Measurements from ENCODE around the gene INKA2. TPM values are rescaled to one million over a fixed set of nuclear protein-coding genes. Genes with fewer than 3 reads are reported as not detected.

Gene INKA2
- total RNA-seq, 1 donor from 2014 or later = 5.6 TPM

DNA sequence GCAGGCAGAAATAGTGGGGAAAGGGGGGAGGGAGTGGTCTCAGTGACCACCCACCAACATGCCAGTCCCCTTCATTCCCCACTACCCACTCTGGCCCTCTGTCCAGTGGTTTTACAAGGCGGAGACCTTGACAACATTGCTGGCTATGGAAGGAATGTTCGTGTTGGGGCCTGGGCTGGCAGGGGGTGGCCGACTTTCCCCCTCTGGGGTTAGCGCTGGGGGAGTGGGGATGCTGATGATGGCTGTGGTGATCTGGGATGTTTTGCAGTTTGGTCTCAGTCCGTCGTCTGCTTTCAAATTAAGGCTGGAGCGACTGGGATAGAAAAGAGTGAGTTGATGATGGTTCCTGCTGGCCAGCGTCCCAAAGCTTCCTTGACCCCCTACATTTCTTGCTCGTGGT is 36.8 kb upstream of the INKA2 start:
- H3K27me3 Mint-ChIP-seq (ENCODE audit: unreplicated experiment) = peaks cover 6% of the 10 kb centered on the region
- no peak overlapping the region for H3K27ac Mint-ChIP-seq (ENCODE audit: unreplicated experiment)
- no peak for DNase-seq (ENCODE audit: low spot score)
- H3K36me3 Mint-ChIP-seq (ENCODE audit: low read depth, unreplicated experiment) = no peaks in the 10 kb centered on the region
- no peaks in the 10 kb centered on the region for H3K9me3 Mint-ChIP-seq (ENCODE audit: unreplicated experiment)
- H3K4me3 Mint-ChIP-seq (ENCODE audit: unreplicated experiment) = no peak overlapping the region
- TF ChIP-seq, protein P1, sequence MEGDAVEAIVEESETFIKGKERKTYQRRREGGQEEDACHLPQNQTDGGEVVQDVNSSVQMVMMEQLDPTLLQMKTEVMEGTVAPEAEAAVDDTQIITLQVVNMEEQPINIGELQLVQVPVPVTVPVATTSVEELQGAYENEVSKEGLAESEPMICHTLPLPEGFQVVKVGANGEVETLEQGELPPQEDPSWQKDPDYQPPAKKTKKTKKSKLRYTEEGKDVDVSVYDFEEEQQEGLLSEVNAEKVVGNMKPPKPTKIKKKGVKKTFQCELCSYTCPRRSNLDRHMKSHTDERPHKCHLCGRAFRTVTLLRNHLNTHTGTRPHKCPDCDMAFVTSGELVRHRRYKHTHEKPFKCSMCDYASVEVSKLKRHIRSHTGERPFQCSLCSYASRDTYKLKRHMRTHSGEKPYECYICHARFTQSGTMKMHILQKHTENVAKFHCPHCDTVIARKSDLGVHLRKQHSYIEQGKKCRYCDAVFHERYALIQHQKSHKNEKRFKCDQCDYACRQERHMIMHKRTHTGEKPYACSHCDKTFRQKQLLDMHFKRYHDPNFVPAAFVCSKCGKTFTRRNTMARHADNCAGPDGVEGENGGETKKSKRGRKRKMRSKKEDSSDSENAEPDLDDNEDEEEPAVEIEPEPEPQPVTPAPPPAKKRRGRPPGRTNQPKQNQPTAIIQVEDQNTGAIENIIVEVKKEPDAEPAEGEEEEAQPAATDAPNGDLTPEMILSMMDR (IDR thresholded peaks at IDR 0.05; ENCODE audit: unreplicated experiment) = no peak
- no peaks in the 10 kb centered on the region for H3K4me1 Mint-ChIP-seq (ENCODE audit: unreplicated experiment)

DNA sequence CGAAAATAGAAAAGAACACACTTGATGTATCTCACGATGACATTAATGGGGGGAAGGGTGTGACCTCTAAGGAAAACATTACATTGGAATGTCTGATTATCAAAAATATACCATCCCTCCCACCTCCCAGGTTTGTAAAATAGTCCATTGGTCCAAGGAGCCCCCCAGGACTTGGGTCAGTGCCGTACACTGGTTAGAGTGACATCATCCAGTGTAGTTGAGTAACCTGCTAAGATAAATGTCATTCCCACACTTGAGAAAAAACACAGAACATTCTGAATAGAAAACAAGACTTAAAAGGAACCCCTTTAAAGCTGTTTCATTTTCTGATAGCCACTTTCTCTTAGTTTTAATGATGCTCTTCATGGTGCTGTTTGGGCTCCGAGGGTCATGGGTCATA is 31.7 kb upstream of the INKA2 start:
- H3K36me3 Mint-ChIP-seq (ENCODE audit: low read depth, unreplicated experiment) = no peaks in the 10 kb centered on the region
- H3K9me3 Mint-ChIP-seq (ENCODE audit: unreplicated experiment) = no peaks in the 10 kb centered on the region
- no peaks in the 10 kb centered on the region for H3K27me3 Mint-ChIP-seq (ENCODE audit: unreplicated experiment)
- no peaks in the 10 kb centered on the region for H3K4me1 Mint-ChIP-seq (ENCODE audit: unreplicated experiment)
- no peak for DNase-seq (ENCODE audit: low spot score)
- no peak overlapping the region for H3K27ac Mint-ChIP-seq (ENCODE audit: unreplicated experiment)
- TF ChIP-seq, protein P1 (IDR thresholded peaks at IDR 0.05; ENCODE audit: unreplicated experiment) = no peak
- no peak overlapping the region for H3K4me3 Mint-ChIP-seq (ENCODE audit: unreplicated experiment)

DNA sequence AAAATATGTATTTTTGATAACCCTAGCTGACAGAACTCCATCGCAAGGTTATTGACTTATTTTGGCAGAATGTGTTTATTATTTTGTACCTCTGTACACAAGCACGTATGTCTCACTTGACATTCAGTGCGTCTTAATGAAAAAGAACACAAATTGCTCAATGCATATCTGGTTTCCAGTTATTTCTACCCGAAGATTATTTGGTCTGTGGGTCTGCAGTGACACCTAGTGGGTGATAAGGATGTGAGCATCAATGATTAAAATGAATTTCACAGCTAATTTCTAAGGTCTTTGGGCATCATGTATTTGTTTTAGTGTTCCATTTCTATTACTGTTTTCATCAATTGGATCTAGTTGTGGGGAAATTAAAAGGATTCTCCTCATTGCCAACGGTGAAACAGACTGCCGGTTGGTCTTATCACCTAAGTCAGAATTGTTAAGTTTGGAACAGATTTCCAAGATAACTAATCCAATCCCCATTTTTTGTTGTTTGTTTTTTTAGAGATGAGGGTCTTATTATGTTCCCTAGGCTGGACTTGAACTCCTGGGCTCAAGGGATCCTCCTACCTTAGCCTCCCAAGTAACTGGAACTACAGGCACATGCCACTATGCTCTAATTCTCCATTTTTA is 30.4 kb upstream of the INKA2 start:
- no peak for DNase-seq (ENCODE audit: low spot score)
- Mint-ChIP-seq H3K27me3 (ENCODE audit: unreplicated experiment) (no peaks in the 10 kb centered on the region), H3K4me3 (ENCODE audit: unreplicated experiment) (no peak overlapping the region), H3K36me3 (ENCODE audit: low read depth, unreplicated experiment) (no peaks in the 10 kb centered on the region), H3K27ac (ENCODE audit: unreplicated experiment) (no peak overlapping the region), H3K9me3 (ENCODE audit: unreplicated experiment) (no peaks in the 10 kb centered on the region), H3K4me1 (ENCODE audit: unreplicated experiment) (no peaks in the 10 kb centered on the region)
- TF ChIP-seq, protein P1 (IDR thresholded peaks at IDR 0.05; ENCODE audit: unreplicated experiment) = peak; percentile 73

GRCh38 chr1:111768625-111769024 is 29.4 kb upstream of the INKA2 start:
- no peaks in the 10 kb centered on the region for H3K9me3 Mint-ChIP-seq (ENCODE audit: unreplicated experiment)
- H3K36me3 Mint-ChIP-seq (ENCODE audit: low read depth, unreplicated experiment) = no peaks in the 10 kb centered on the region
- no peak for DNase-seq (ENCODE audit: low spot score)
- H3K4me1 Mint-ChIP-seq (ENCODE audit: unreplicated experiment) = no peaks in the 10 kb centered on the region
- TF ChIP-seq, protein P1 (IDR thresholded peaks at IDR 0.05; ENCODE audit: unreplicated experiment) = no peak
- H3K27ac Mint-ChIP-seq (ENCODE audit: unreplicated experiment) = no peak overlapping the region
- H3K27me3 Mint-ChIP-seq (ENCODE audit: unreplicated experiment) = no peaks in the 10 kb centered on the region
- H3K4me3 Mint-ChIP-seq (ENCODE audit: unreplicated experiment) = no peak overlapping the region

GRCh38 chr1:111768023-111768422 is 28.8 kb upstream of the INKA2 start:
- no peak for DNase-seq (ENCODE audit: low spot score)
- no peak overlapping the region for H3K27ac Mint-ChIP-seq (ENCODE audit: unreplicated experiment)
- no peaks in the 10 kb centered on the region for H3K36me3 Mint-ChIP-seq (ENCODE audit: low read depth, unreplicated experiment)
- H3K4me3 Mint-ChIP-seq (ENCODE audit: unreplicated experiment) = no peak overlapping the region
- H3K27me3 Mint-ChIP-seq (ENCODE audit: unreplicated experiment) = no peaks in the 10 kb centered on the region
- H3K4me1 Mint-ChIP-seq (ENCODE audit: unreplicated experiment) = no peaks in the 10 kb centered on the region
- no peaks in the 10 kb centered on the region for H3K9me3 Mint-ChIP-seq (ENCODE audit: unreplicated experiment)
- TF ChIP-seq, protein P1 (IDR thresholded peaks at IDR 0.05; ENCODE audit: unreplicated experiment) = no peak

Measured in endothelial cell (in vitro differentiated cells).